GM12873 (cell line): Measurements from ENCODE around the gene TTC9B.
A peak's percentile ranks its signal among the peaks of the same experiment; 100 is the strongest.

Experiments
- CTCF ChIP-seq: IDR thresholded peaks from 2 replicates; pipeline ENCODE4 v1.5.1; 2012; ENCODE audit warnings: low read depth, mild to moderate bottlenecking, moderate library complexity, low read length, control low read depth; ENCODE audit not compliant: insufficient read depth; ENCODE audit errors: missing control alignments

Gene TTC9B

GRCh38 chr19:40224342-40225150 lies 6.4 kb upstream of the TTC9B start:
- no peak for TF ChIP-seq CTCF

- no peak for TF ChIP-seq CTCF
Observed at GRCh38 chr19:40223135-40223822, 5.1 kb upstream of the TTC9B start.

- TF ChIP-seq CTCF: peak; percentile 77
Observed at GRCh38 chr19:40221858-40222619, 3.9 kb upstream of the TTC9B start.

- no peak for TF ChIP-seq CTCF
Observed at GRCh38 chr19:40220674-40221073, 2.5 kb upstream of the TTC9B start.

- TF ChIP-seq CTCF: no peak
Observed at GRCh38 chr19:40219721-40220276, 1.6 kb upstream of the TTC9B start.

GRCh38 chr19:40217027-40217810 lies 965 bp downstream of the TTC9B start:
- peak; percentile 41 for TF ChIP-seq CTCF
